ENCODE data around the gene CYTH1. TPM values are rescaled to one million over a fixed set of nuclear protein-coding genes. Genes with fewer than 3 reads are reported as not detected.

Gene CYTH1
- total RNA-seq, 1 donor from 2014 or later: 25.0 TPM

- H3K9me3 ChIP-seq (ENCODE audit: insufficient read depth, low read depth, low read length): no peaks in the 10 kb centered on the region
- no peak overlapping the region for H3K27ac ChIP-seq (ENCODE audit: low read depth, low read length)
- no peaks in the 10 kb centered on the region for H4K20me1 ChIP-seq (ENCODE audit: insufficient read depth, low read length)
- Mint-ChIP-seq H3K9me3 (ENCODE audit: unreplicated experiment) (no peaks in the 10 kb centered on the region), H3K36me3 (ENCODE audit: low read depth, unreplicated experiment) (peaks cover 20% of the 10 kb centered on the region), H3K4me3 (ENCODE audit: unreplicated experiment) (peak overlapping the region; percentile 27), H3K27me3 (ENCODE audit: low read depth, unreplicated experiment) (no peaks in the 10 kb centered on the region), H3K27ac (ENCODE audit: unreplicated experiment) (no peak overlapping the region), H3K4me1 (ENCODE audit: low read depth, unreplicated experiment) (peaks cover 34% of the 10 kb centered on the region)
- H3K27me3 ChIP-seq (ENCODE audit: insufficient read depth, low read length): no peaks in the 10 kb centered on the region
- H3K9ac ChIP-seq (ENCODE audit: low read length): no peak overlapping the region
- H3K4me2 ChIP-seq (ENCODE audit: low read length): no peak overlapping the region
- H3K4me3 ChIP-seq (ENCODE audit: insufficient read depth, low read depth, low read length): no peak overlapping the region
- H3K79me2 ChIP-seq (ENCODE audit: insufficient read depth, low read length): no peaks in the 10 kb centered on the region
- peaks cover 20% of the 10 kb centered on the region for H3K4me1 ChIP-seq (ENCODE audit: insufficient read depth, low read length)
- no peak overlapping the region for H2AFZ ChIP-seq (ENCODE audit: low read depth, low read length)
- H3K36me3 ChIP-seq (ENCODE audit: insufficient read depth, low read length): peaks cover 3% of the 10 kb centered on the region
- no peak for DNase-seq (ENCODE audit: low read depth)
- no peak for FAIRE-seq
- TF ChIP-seq CTCF (IDR thresholded peaks at IDR 0.05; ENCODE audit: insufficient read depth, low read depth, low read length) (no peak), EZH2 (IDR thresholded peaks at IDR 0.05; ENCODE audit: insufficient read depth, low read length) (no peak)
Measured at GRCh38 chr17:78682363-78682762, 99.7 kb downstream of the CYTH1 start.

- peaks cover 3% of the 10 kb centered on the region for H3K36me3 ChIP-seq (ENCODE audit: insufficient read depth, low read length)
- DNase-seq (ENCODE audit: low read depth) (peak; percentile 18), FAIRE-seq (no peak)
- no peaks in the 10 kb centered on the region for H3K27me3 Mint-ChIP-seq (ENCODE audit: low read depth, unreplicated experiment)
- H3K4me3 Mint-ChIP-seq (ENCODE audit: unreplicated experiment): no peak overlapping the region
- H4K20me1 ChIP-seq (ENCODE audit: insufficient read depth, low read length): no peaks in the 10 kb centered on the region
- H3K27ac ChIP-seq (ENCODE audit: low read depth, low read length): peak overlapping the region; percentile 73
- H3K4me1 Mint-ChIP-seq (ENCODE audit: low read depth, unreplicated experiment): peaks cover 34% of the 10 kb centered on the region
- peaks cover 21% of the 10 kb centered on the region for H3K36me3 Mint-ChIP-seq (ENCODE audit: low read depth, unreplicated experiment)
- H3K4me2 ChIP-seq (ENCODE audit: low read length): peak overlapping the region; percentile 61
- peaks cover 20% of the 10 kb centered on the region for H3K4me1 ChIP-seq (ENCODE audit: insufficient read depth, low read length)
- H3K9me3 ChIP-seq (ENCODE audit: insufficient read depth, low read depth, low read length): no peaks in the 10 kb centered on the region
- H3K27me3 ChIP-seq (ENCODE audit: insufficient read depth, low read length): no peaks in the 10 kb centered on the region
- H3K9me3 Mint-ChIP-seq (ENCODE audit: unreplicated experiment): no peaks in the 10 kb centered on the region
- H3K4me3 ChIP-seq (ENCODE audit: insufficient read depth, low read depth, low read length): no peak overlapping the region
- H3K79me2 ChIP-seq (ENCODE audit: insufficient read depth, low read length): no peaks in the 10 kb centered on the region
- TF ChIP-seq EZH2 (IDR thresholded peaks at IDR 0.05; ENCODE audit: insufficient read depth, low read length) (no peak), CTCF (IDR thresholded peaks at IDR 0.05; ENCODE audit: insufficient read depth, low read depth, low read length) (no peak)
- H3K9ac ChIP-seq (ENCODE audit: low read length): peak overlapping the region; percentile 57
- H3K27ac Mint-ChIP-seq (ENCODE audit: unreplicated experiment): peak overlapping the region; percentile 31
- H2AFZ ChIP-seq (ENCODE audit: low read depth, low read length): no peak overlapping the region
Measured at GRCh38 chr17:78680436-78680835, 101.6 kb downstream of the CYTH1 start.

GRCh38 chr17:78679495-78680395 lies 102.3 kb downstream of the CYTH1 start:
- peaks cover 34% of the 10 kb centered on the region for H3K4me1 Mint-ChIP-seq (ENCODE audit: low read depth, unreplicated experiment)
- peak overlapping the region; percentile 31 for H3K27ac Mint-ChIP-seq (ENCODE audit: unreplicated experiment)

More at GRCh38 chr17:78679495-78680395, 102.3 kb downstream of the CYTH1 start:
- peaks cover 20% of the 10 kb centered on the region for H3K4me1 ChIP-seq (ENCODE audit: insufficient read depth, low read length)
- TF ChIP-seq EZH2 (IDR thresholded peaks at IDR 0.05; ENCODE audit: insufficient read depth, low read length) (no peak), CTCF (IDR thresholded peaks at IDR 0.05; ENCODE audit: insufficient read depth, low read depth, low read length) (no peak)
- H3K27ac ChIP-seq (ENCODE audit: low read depth, low read length): no peak overlapping the region
- H2AFZ ChIP-seq (ENCODE audit: low read depth, low read length): no peak overlapping the region
- FAIRE-seq: no peak
- H3K79me2 ChIP-seq (ENCODE audit: insufficient read depth, low read length): no peaks in the 10 kb centered on the region
- peak overlapping the region; percentile 57 for H3K9ac ChIP-seq (ENCODE audit: low read length)
- Mint-ChIP-seq H3K4me3 (ENCODE audit: unreplicated experiment) (no peak overlapping the region), H3K9me3 (ENCODE audit: unreplicated experiment) (no peaks in the 10 kb centered on the region), H3K36me3 (ENCODE audit: low read depth, unreplicated experiment) (peaks cover 21% of the 10 kb centered on the region), H3K27me3 (ENCODE audit: low read depth, unreplicated experiment) (no peaks in the 10 kb centered on the region)
- peak overlapping the region; percentile 61 for H3K4me2 ChIP-seq (ENCODE audit: low read length)
- H3K36me3 ChIP-seq (ENCODE audit: insufficient read depth, low read length): peaks cover 3% of the 10 kb centered on the region
- no peaks in the 10 kb centered on the region for H3K27me3 ChIP-seq (ENCODE audit: insufficient read depth, low read length)
- no peaks in the 10 kb centered on the region for H3K9me3 ChIP-seq (ENCODE audit: insufficient read depth, low read depth, low read length)
- no peak overlapping the region for H3K4me3 ChIP-seq (ENCODE audit: insufficient read depth, low read depth, low read length)
- no peaks in the 10 kb centered on the region for H4K20me1 ChIP-seq (ENCODE audit: insufficient read depth, low read length)
- DNase-seq (ENCODE audit: low read depth): no peak

All from astrocyte (in vitro differentiated cells and primary cell).